Measurements from ENCODE around the gene CBX6. TPM values are rescaled to one million over a fixed set of nuclear protein-coding genes. Genes with fewer than 3 reads are reported as not detected.

The CBX6 gene
- total and polyA plus RNA-seq, 3 donors from 2014 or later, result 18.7 to 33.1 (median 30.1) TPM

- 91 to 98% methylated on average over 4 of the region's 4 CpGs for WGBS, 2 donors
- intact Hi-C loops (cut with DNase I; ENCODE audit: low total_unique reads), result loop anchor here (10.0 kb wide), 1 partner anchor 47 kb away; no protein-coding TSS in a partner anchor
Observed at GRCh38 chr22:38878001-38878400, 6.0 kb upstream of the CBX6 start.

GRCh38 chr22:38874529-38875222 lies 2.7 kb upstream of the CBX6 start:
- H3K4me3 ChIP-seq, result no peak overlapping the region
- no peaks in the 10 kb centered on the region for H3K27me3 ChIP-seq
- no peaks in the 10 kb centered on the region for H3K36me3 ChIP-seq (ENCODE audit: low read depth, missing control alignments)
- no peak for DNase-seq
- WGBS, 2 donors, result 91 to 92% methylated on average over 13 of the region's 13 CpGs
- TF ChIP-seq CTCF (IDR thresholded peaks at IDR 0.05), result no peak
- TF ChIP-seq POLR2A (IDR thresholded peaks at IDR 0.05), result no peak
- intact Hi-C loops (cut with DNase I; ENCODE audit: low total_unique reads), result loop anchor here (10.0 kb wide), 1 partner anchor 50 kb away; no protein-coding TSS in a partner anchor
- H3K9me3 ChIP-seq, result no peaks in the 10 kb centered on the region
- peaks cover 15% of the 10 kb centered on the region for H3K4me1 ChIP-seq
- no peak overlapping the region for H3K27ac ChIP-seq

More at GRCh38 chr22:38878001-38878400, 6.0 kb upstream of the CBX6 start:
- no peaks in the 10 kb centered on the region for H3K9me3 ChIP-seq
- no peak overlapping the region for H3K27ac ChIP-seq
- TF ChIP-seq POLR2A (IDR thresholded peaks at IDR 0.05) (no peak), CTCF (IDR thresholded peaks at IDR 0.05) (no peak)
- H3K4me1 ChIP-seq, result peaks cover 25% of the 10 kb centered on the region
- DNase-seq, result no peak
- no peaks in the 10 kb centered on the region for H3K36me3 ChIP-seq (ENCODE audit: low read depth, missing control alignments)
- no peak overlapping the region for H3K4me3 ChIP-seq
- H3K27me3 ChIP-seq, result no peaks in the 10 kb centered on the region

- H3K4me3 ChIP-seq, result peak overlapping the region; percentile 87 to 91
- 70 to 72% methylated on average over 9 of the region's 9 CpGs for WGBS, 2 donors
- intact Hi-C loops (cut with DNase I; ENCODE audit: low total_unique reads), result loop anchor here (10.0 kb wide), 1 partner anchor 51 kb away; no protein-coding TSS in a partner anchor
- H3K9me3 ChIP-seq, result no peaks in the 10 kb centered on the region
- TF ChIP-seq POLR2A (IDR thresholded peaks at IDR 0.05), result no peak
- no peak for TF ChIP-seq CTCF (IDR thresholded peaks at IDR 0.05)
- peak overlapping the region; percentile 93 to 96 for H3K27ac ChIP-seq
- H3K4me1 ChIP-seq, result peaks cover 23% of the 10 kb centered on the region
- no peak for DNase-seq
- no peaks in the 10 kb centered on the region for H3K36me3 ChIP-seq (ENCODE audit: low read depth, missing control alignments)
- H3K27me3 ChIP-seq, result no peaks in the 10 kb centered on the region
Observed at GRCh38 chr22:38873469-38874411, 1.7 kb upstream of the CBX6 start.

- TF ChIP-seq POLR2A (IDR thresholded peaks at IDR 0.05), result no peak
- no peak for TF ChIP-seq CTCF (IDR thresholded peaks at IDR 0.05)
- H3K4me3 ChIP-seq, result peak overlapping the region; percentile 87 to 91
- no peaks in the 10 kb centered on the region for H3K9me3 ChIP-seq
- intact Hi-C loops (cut with DNase I; ENCODE audit: low total_unique reads), result loop anchor here (10.0 kb wide), 1 partner anchor 52 kb away; no protein-coding TSS in a partner anchor
- peaks cover 24% of the 10 kb centered on the region for H3K4me1 ChIP-seq
- no peaks in the 10 kb centered on the region for H3K36me3 ChIP-seq (ENCODE audit: low read depth, missing control alignments)
- DNase-seq, result peak; percentile 77
- no peaks in the 10 kb centered on the region for H3K27me3 ChIP-seq
- 1% methylated on average over 26 to 37 of the region's 37 CpGs for WGBS, 2 donors
- H3K27ac ChIP-seq, result peak overlapping the region; percentile 93 to 96
Observed at GRCh38 chr22:38872831-38873248, 824 bp upstream of the CBX6 start.
